RWPE2 (cell line): ENCODE measurements around the gene KCNH1.

Experiments used
- ATAC-seq: fragments of 200-7000 bp; cut with Tn5 transposase; 3 replicates; pipeline ENCODE4 v1.9.1; 2021; ENCODE audit warnings: low read depth
- DNase-seq: peaks from one replicate; pipeline ENCODE4 v3.0.0-alpha.2; 2020; ENCODE audit warnings: low spot score
- H3K27ac ChIP-seq: fragments of 450-650 bp; 2 replicates; pipeline ENCODE4 v1.5.1; 2017; ENCODE audit warnings: mild to moderate bottlenecking; ENCODE audit not compliant: poor library complexity, severe bottlenecking
- H3K27me3 ChIP-seq: fragments of 250-450 bp; sonication (Bioruptor Pico); 2 replicates; pipeline ENCODE4 v1.5.1; 2021; ENCODE audit warnings: mild to moderate bottlenecking, moderate library complexity; ENCODE audit not compliant: insufficient read depth, poor library complexity, severe bottlenecking
- H3K36me3 ChIP-seq: fragments of 250-450 bp; sonication (Bioruptor Pico); 2 replicates; pipeline ENCODE4 v1.5.1; 2020; ENCODE audit warnings: low read depth, mild to moderate bottlenecking, moderate library complexity
- H3K4me1 ChIP-seq: fragments of 250-450 bp; sonication (Bioruptor Pico); 2 replicates; pipeline ENCODE4 v1.5.1; 2021; ENCODE audit warnings: mild to moderate bottlenecking, moderate library complexity; ENCODE audit not compliant: insufficient read depth, poor library complexity, severe bottlenecking
- H3K4me3 ChIP-seq: fragments of 250-450 bp; sonication (Bioruptor Pico); 2 replicates; pipeline ENCODE4 v1.5.1; 2021; ENCODE audit warnings: mild to moderate bottlenecking, moderate library complexity; ENCODE audit not compliant: severe bottlenecking
- H3K9me3 ChIP-seq: fragments of 250-450 bp; sonication (Bioruptor Pico); 2 replicates; pipeline ENCODE4 v1.5.1; 2021; ENCODE audit warnings: mild to moderate bottlenecking, moderate library complexity; ENCODE audit not compliant: severe bottlenecking
- CTCF ChIP-seq: fragments of 450-650 bp; IDR thresholded peaks from one replicate; pipeline ENCODE4 v1.5.1; 2017; ENCODE audit warnings: mild to moderate bottlenecking, moderate library complexity; ENCODE audit not compliant: poor library complexity, severe bottlenecking

The KCNH1 gene

GRCh38 chr1:211135342-211135950 lies 1.5 kb upstream of the KCNH1 start:
- ATAC-seq (peak; percentile 57; the same call in 2 of the 3 replicates), DNase-seq (no peak)
- Histone ChIP-seq H3K27ac (no peak overlapping the region), H3K36me3 (no peaks in the 10 kb centered on the region), H3K4me3 (no peak overlapping the region), H3K27me3 (peaks cover 17% of the 10 kb centered on the region), H3K4me1 (no peaks in the 10 kb centered on the region), H3K9me3 (no peaks in the 10 kb centered on the region)
- TF ChIP-seq CTCF = peak; percentile 66

GRCh38 chr1:211133393-211133835 lies 534 bp downstream of the KCNH1 start:
- peaks cover 17% of the 10 kb centered on the region for H3K27me3 ChIP-seq
- no peak for TF ChIP-seq CTCF
- H3K9me3 ChIP-seq = no peaks in the 10 kb centered on the region
- no peak for ATAC-seq
- no peak overlapping the region for H3K27ac ChIP-seq
- H3K4me1 ChIP-seq = no peaks in the 10 kb centered on the region
- H3K4me3 ChIP-seq = peak overlapping the region; percentile 18
- no peak for DNase-seq
- H3K36me3 ChIP-seq = no peaks in the 10 kb centered on the region

- no peak overlapping the region for H3K27ac ChIP-seq
- H3K36me3 ChIP-seq = no peaks in the 10 kb centered on the region
- H3K4me1 ChIP-seq = no peaks in the 10 kb centered on the region
- DNase-seq = no peak
- ATAC-seq = no peak
- no peaks in the 10 kb centered on the region for H3K9me3 ChIP-seq
- TF ChIP-seq CTCF = no peak
- H3K27me3 ChIP-seq = peaks cover 17% of the 10 kb centered on the region
- H3K4me3 ChIP-seq = no peak overlapping the region
These were observed 1.1 kb downstream of the KCNH1 start for GRCh38 chr1:211132721-211133392.

DNA sequence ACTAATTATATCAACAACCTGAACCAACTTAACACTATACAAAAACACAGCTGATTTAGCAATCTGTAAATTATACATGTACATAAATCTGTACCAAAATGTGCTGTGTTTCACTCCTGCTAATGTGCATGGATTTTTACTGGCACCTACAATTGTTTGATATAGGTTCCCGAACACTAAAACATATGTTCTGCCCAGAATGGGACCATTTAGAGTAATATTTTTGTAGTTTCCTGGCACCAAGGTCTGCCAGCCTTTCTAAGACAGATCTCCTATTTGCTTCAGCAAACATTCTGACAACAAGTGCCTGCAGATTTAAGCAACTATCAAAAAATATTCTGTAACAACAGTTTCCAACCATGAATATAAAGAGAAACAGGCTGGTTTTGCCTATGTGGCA lies 4.2 kb downstream of the KCNH1 start:
- Histone ChIP-seq H3K4me3 (no peak overlapping the region), H3K27ac (no peak overlapping the region), H3K4me1 (no peaks in the 10 kb centered on the region), H3K27me3 (peaks cover 17% of the 10 kb centered on the region), H3K36me3 (no peaks in the 10 kb centered on the region), H3K9me3 (no peaks in the 10 kb centered on the region)
- no peak for TF ChIP-seq CTCF
- DNase-seq (no peak), ATAC-seq (no peak)

- Histone ChIP-seq H3K9me3 (no peaks in the 10 kb centered on the region), H3K27me3 (peaks cover 3% of the 10 kb centered on the region), H3K27ac (no peak overlapping the region), H3K4me3 (no peak overlapping the region), H3K36me3 (no peaks in the 10 kb centered on the region), H3K4me1 (no peaks in the 10 kb centered on the region)
- TF ChIP-seq CTCF = no peak
- no peak for DNase-seq
- no peak for ATAC-seq
These were observed 6.8 kb downstream of the KCNH1 start for GRCh38 chr1:211127166-211127565.
